PC-3 (cell line): ENCODE measurements around the gene LHFPL2.
"Not testable (repeated sequence)": the region's sequence is repeated elsewhere in the genome, so short reads cannot be mapped to it uniquely, and the experiment has no call there.

Experiments used
- EZH2phosphoT487 ChIP-seq: fragments of 300-600 bp; sonication (generic); IDR thresholded peaks from 2 replicates; pipeline ENCODE4 v1.6.1; 2018; ENCODE audit warnings: mild to moderate bottlenecking, antibody characterized with exemption, low read length, borderline replicate concordance
- TF ChIP-seq, protein P1 (sequence below): fragments of 300-600 bp; sonication (generic); conservative IDR thresholded peaks from 2 replicates; pipeline ENCODE4 v1.5.1; 2017; ENCODE audit warnings: antibody characterized with exemption, low read depth, mild to moderate bottlenecking, low read length

DNA sequence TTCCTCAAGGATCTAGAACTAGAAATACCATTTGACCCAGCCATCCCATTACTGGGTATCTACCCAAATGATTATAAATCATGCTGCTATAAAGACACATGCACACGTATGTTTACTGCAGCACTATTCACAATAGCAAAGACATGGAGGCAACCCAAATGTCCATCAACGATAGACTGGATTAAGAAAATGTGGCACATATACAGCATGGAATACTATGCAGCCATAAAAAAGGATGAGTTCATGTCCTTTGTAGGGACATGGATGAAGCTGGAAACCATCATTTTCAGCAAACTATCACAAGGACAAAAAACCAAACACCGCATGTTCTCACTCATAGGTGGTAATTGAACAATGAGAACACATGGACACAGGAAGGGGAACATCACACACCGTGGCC, 38.9 kb upstream of the LHFPL2 start:
- not testable (repeated sequence) for TF ChIP-seq EZH2phosphoT487
- TF ChIP-seq, protein P1, sequence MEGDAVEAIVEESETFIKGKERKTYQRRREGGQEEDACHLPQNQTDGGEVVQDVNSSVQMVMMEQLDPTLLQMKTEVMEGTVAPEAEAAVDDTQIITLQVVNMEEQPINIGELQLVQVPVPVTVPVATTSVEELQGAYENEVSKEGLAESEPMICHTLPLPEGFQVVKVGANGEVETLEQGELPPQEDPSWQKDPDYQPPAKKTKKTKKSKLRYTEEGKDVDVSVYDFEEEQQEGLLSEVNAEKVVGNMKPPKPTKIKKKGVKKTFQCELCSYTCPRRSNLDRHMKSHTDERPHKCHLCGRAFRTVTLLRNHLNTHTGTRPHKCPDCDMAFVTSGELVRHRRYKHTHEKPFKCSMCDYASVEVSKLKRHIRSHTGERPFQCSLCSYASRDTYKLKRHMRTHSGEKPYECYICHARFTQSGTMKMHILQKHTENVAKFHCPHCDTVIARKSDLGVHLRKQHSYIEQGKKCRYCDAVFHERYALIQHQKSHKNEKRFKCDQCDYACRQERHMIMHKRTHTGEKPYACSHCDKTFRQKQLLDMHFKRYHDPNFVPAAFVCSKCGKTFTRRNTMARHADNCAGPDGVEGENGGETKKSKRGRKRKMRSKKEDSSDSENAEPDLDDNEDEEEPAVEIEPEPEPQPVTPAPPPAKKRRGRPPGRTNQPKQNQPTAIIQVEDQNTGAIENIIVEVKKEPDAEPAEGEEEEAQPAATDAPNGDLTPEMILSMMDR = not testable (repeated sequence)
